GM19240 (cell line): ENCODE data around the gene TRPV3.
"Not testable (repeated sequence)": the region's sequence is repeated elsewhere in the genome, so short reads cannot be mapped to it uniquely, and the experiment has no call there.

Source experiments
- DNase-seq: peaks from one replicate; pipeline ENCODE4 v3.0.0; 2011; ENCODE audit warnings: low spot score; ENCODE audit not compliant: insufficient read length

TRPV3 gene

GRCh38 chr17:3475251-3475685 lies 82.3 kb downstream of the TRPV3 start:
- DNase-seq = no peak

GRCh38 chr17:3474212-3474611 lies 83.4 kb downstream of the TRPV3 start:
- DNase-seq = no peak

GRCh38 chr17:3472137-3472536 lies 85.5 kb downstream of the TRPV3 start:
- no peak for DNase-seq

- no peak for DNase-seq
These were observed 86.0 kb downstream of the TRPV3 start, which contains the start of gene SPATA22 for GRCh38 chr17:3471599-3471998. Gene SPATA22, minus strand, starts transcription at chr17:3471819. Its CDS starts 2,494 bp downstream, at chr17:3469325.

- no peak for DNase-seq
These were observed 88.1 kb downstream of the TRPV3 start for GRCh38 chr17:3469529-3469928.

- not testable (repeated sequence) for DNase-seq
These were observed 91.3 kb downstream of the TRPV3 start for GRCh38 chr17:3466355-3466754.
